HEK293T (cell line): ENCODE results near the gene SPRR5.

Source experiments
- BHLHE40 ChIP-seq: fragments of 450-650 bp; IDR thresholded peaks from 2 replicates; pipeline ENCODE4 v1.6.1; 2016; ENCODE audit warnings: mild to moderate bottlenecking, moderate library complexity, borderline replicate concordance
- ELF4 ChIP-seq: fragments of 450-650 bp; IDR thresholded peaks from 2 replicates; pipeline ENCODE4 v1.6.1; 2017; ENCODE audit warnings: antibody characterized with exemption
- FOXA1 ChIP-seq: fragments of 450-650 bp; IDR thresholded peaks from 2 replicates; pipeline ENCODE4 v1.6.1; 2016; ENCODE audit warnings: mild to moderate bottlenecking
- FOXM1 ChIP-seq: fragments of 450-650 bp; IDR thresholded peaks from 2 replicates; pipeline ENCODE4 v1.6.1; 2017; ENCODE audit warnings: mild to moderate bottlenecking, borderline replicate concordance
- HDGF ChIP-seq: fragments of 450-650 bp; IDR thresholded peaks from 2 replicates; pipeline ENCODE4 v1.6.1; 2017; ENCODE audit warnings: antibody characterized with exemption, borderline replicate concordance
- L3MBTL2 ChIP-seq: fragments of 450-650 bp; conservative IDR thresholded peaks from 2 replicates; pipeline ENCODE4 v1.6.1; 2016; ENCODE audit warnings: mild to moderate bottlenecking
- LEF1 ChIP-seq: fragments of 450-650 bp; IDR thresholded peaks from 2 replicates; pipeline ENCODE4 v1.6.1; 2017; ENCODE audit warnings: mild to moderate bottlenecking, borderline replicate concordance
- NFRKB ChIP-seq: fragments of 450-650 bp; IDR thresholded peaks from 2 replicates; pipeline ENCODE4 v1.6.1; 2016; ENCODE audit warnings: mild to moderate bottlenecking, moderate library complexity
- SP1 ChIP-seq: fragments of 450-650 bp; IDR thresholded peaks from 2 replicates; pipeline ENCODE4 v1.6.1; 2017
- SUZ12 ChIP-seq: fragments of 450-650 bp; IDR thresholded peaks from 2 replicates; pipeline ENCODE4 v1.6.1; 2016; ENCODE audit warnings: mild to moderate bottlenecking
- TARDBP ChIP-seq: fragments of 450-650 bp; IDR thresholded peaks from 2 replicates; pipeline ENCODE4 v1.6.1; 2016
- ZNF384 ChIP-seq: fragments of 450-650 bp; IDR thresholded peaks from 2 replicates; pipeline ENCODE4 v1.6.1; 2016
- TF ChIP-seq, protein P1 (sequence below): fragments of 450-650 bp; IDR thresholded peaks from 2 replicates; pipeline ENCODE4 v1.6.1; 2016

GRCh38 chr1:152946248-152946647 lies 758 bp upstream of the SPRR5 start:
- TF ChIP-seq TARDBP (no peak), SP1 (no peak), FOXM1 (no peak), SUZ12 (no peak), FOXA1 (no peak), BHLHE40 (no peak), NFRKB (no peak), HDGF (no peak), ELF4 (no peak), LEF1 (no peak), ZNF384 (no peak), L3MBTL2 (no peak)
- TF ChIP-seq, protein P1, sequence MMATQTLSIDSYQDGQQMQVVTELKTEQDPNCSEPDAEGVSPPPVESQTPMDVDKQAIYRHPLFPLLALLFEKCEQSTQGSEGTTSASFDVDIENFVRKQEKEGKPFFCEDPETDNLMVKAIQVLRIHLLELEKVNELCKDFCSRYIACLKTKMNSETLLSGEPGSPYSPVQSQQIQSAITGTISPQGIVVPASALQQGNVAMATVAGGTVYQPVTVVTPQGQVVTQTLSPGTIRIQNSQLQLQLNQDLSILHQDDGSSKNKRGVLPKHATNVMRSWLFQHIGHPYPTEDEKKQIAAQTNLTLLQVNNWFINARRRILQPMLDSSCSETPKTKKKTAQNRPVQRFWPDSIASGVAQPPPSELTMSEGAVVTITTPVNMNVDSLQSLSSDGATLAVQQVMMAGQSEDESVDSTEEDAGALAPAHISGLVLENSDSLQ: no peak
